Stimulated activated CD8-positive, alpha-beta memory T cell treated with anti-CD3 and anti-CD28 coated beads, Interleukin-4, amount 100 ng/mL, for 4 hours (primary cell): ENCODE results near the gene ULK3.

Experiments used
- DNase-seq, 2 donors: peaks; one replicate each; pipeline ENCODE4 v3.0.0-alpha.2; 2020; ENCODE audit warnings: low read depth in 2 of 2, low spot score in 1 of 2

The ULK3 gene

DNA sequence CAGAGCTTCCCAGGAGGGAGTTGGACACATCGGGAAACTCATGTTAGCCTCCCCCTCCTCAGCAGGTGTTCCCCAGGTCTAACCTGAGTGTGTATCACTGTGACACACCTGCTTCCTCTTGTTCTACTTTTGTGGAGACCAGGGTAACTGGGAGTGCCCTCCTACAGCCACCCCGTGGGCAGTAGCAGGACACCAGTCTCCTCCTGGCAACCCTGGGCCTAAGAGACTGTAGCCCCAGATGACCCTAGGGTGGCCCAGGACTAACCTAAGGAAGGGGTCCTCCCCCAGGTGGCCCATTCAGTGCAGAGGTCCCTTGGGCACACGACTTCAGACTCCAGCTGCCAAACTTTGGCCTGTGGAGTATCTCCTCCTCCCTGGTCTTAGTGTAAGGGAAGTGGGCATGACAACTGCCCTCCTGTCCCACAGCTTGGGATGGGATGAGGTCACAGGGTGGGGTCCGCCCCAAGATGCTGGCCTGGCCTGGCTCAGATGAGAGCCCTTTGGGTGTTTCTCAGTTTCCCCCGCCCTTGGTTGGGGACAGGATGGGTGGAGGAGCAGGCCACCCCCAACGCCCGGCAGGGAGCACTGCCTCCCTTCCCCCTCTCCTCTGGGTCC is 56.3 kb downstream of the ULK3 start:
- no peak for DNase-seq
